Ishikawa (cell line): ENCODE results near the gene SMARCD1.

ENCODE experiments used
- CREB1 ChIP-seq: IDR thresholded peaks from 2 replicates; pipeline ENCODE4 v1.6.1; 2012; ENCODE audit warnings: low read depth
- EP300 ChIP-seq: IDR thresholded peaks from 2 replicates; pipeline ENCODE4 v1.6.1; 2012; ENCODE audit warnings: borderline replicate concordance
- TF ChIP-seq, protein P1 (sequence below): IDR thresholded peaks from 2 replicates; pipeline ENCODE4 v1.6.1; 2012

DNA sequence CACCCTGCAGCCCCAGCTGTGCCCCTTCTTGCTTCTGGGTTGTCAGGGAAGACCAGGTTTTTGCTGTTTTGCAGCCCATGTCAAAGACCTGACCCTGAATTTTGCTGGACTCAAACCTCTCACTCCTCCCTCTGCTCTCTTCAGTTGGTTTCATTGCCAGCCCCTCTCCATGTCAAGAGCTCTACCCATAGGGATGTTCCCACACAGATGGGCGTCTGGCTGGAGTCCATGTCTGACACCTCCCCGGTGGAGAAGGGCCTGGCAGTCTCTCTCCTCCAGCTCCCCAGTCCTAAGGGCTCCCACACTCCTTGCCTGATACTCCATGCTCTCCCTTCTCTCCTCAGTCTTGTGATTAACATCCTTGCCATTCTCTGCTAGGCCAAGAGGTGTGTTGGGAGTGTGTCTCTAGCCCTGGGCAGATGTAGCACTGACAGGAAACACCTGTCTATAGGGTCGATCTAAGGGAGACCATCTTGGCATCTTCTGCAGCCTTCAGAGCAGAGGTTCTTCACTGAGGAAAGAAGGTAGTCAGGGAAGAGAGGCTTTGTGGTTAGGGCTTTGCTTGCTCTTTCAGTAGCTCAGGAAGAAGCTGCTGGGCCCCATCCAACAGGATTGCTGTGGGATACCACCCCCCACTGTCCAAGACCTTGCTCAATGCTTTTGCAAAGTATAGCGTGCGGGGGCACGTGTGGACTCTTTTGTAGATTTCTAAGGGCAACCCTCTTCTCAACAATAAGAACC lies 23.0 kb upstream of the SMARCD1 start:
- TF ChIP-seq CREB1 (no peak), EP300 (no peak)
- TF ChIP-seq, protein P1, sequence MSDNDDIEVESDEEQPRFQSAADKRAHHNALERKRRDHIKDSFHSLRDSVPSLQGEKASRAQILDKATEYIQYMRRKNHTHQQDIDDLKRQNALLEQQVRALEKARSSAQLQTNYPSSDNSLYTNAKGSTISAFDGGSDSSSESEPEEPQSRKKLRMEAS = no peak
